ENCODE data around the gene CHN2.

DNA sequence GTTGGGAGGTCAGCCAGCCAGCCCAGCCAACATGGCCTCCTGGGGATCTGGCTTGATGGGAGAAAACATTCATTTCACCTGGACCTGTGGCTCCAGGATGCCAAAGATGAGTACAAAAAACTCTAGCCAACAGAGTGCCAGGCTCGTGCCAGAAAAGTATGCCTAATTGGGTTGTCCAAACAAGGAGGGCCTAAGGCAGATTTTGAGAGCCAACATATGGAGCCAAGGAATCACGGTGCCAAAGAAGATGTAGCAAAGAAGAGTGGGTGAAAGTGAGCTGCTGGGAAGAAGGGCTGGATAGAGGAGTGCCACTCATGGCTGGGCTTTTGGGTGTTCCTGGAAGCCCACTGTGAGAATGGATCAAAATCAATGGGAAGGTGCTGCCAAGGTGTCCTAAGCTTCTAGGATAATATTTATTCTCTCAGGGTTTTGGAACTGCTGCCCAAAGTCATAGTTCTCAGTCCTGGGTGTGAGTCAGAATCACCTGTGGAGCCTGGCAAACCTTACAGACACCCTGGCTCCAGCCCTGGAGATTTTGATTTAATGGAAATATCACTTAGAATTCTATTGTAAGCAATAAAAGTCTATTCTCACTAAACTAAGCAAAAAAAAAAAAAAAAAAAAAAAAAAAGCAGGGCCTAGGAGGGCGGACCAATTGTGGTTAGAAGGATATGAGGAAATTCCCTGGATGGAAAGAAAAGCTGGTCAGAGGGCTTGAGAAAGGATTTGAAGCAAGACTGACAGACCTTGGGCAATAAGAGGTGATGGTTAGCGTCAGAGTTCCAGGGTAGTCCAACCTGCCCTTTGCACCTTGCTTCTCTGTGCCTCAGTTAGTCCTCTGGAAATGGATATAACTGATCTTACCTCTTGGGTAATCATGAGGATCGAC is 186.9 kb downstream of the CHN2 start:
- no peak for TF ChIP-seq CTCF (conservative IDR thresholded peaks at IDR 0.05)
- no peak for TF ChIP-seq EZH2 (IDR thresholded peaks at IDR 0.05; ENCODE audit: low read depth)

Measured in PC-9 (cell line).